WTC11 (cell line): ENCODE results near the gene JMJD7.

ENCODE experiments used
- CTCF ChIP-seq: fragments of 200-600 bp; IDR thresholded peaks from 2 replicates; pipeline ENCODE4 v1.8.0; 2022; ENCODE audit warnings: antibody characterized with exemption
- E2F1 ChIP-seq: sonication (generic); formaldehyde crosslinking; IDR thresholded peaks from 2 replicates; pipeline ENCODE4 v1.8.0; 2022; ENCODE audit warnings: mild to moderate bottlenecking, missing genetic modification reagents
- MAX ChIP-seq: sonication (generic); formaldehyde crosslinking; IDR thresholded peaks from 2 replicates; pipeline ENCODE4 v1.8.0; 2022; ENCODE audit warnings: mild to moderate bottlenecking, missing genetic modification reagents
- USF1 ChIP-seq: sonication (generic); formaldehyde crosslinking; IDR thresholded peaks from 2 replicates; pipeline ENCODE4 v1.8.0; 2022; ENCODE audit warnings: mild to moderate bottlenecking, missing genetic modification reagents
- ZNF138 ChIP-seq: sonication (generic); formaldehyde crosslinking; conservative IDR thresholded peaks from 2 replicates; pipeline ENCODE4 v1.8.1; 2022; ENCODE audit warnings: mild to moderate bottlenecking, moderate library complexity, missing genetic modification reagents

GRCh38 chr15:41870689-41871081 is 42.8 kb downstream of the JMJD7 start:
- TF ChIP-seq CTCF (no peak), MAX (CRISPR knock-in tag) (no peak), ZNF138 (no peak), E2F1 (no peak), USF1 (CRISPR knock-in tag) (no peak)
